Measurements from ENCODE around the gene CANX. TPM values are rescaled to one million over a fixed set of nuclear protein-coding genes. Genes with fewer than 3 reads are reported as not detected.
"Not testable (repeated sequence)": the region's sequence is repeated elsewhere in the genome, so short reads cannot be mapped to it uniquely, and the experiment has no call there.

CANX gene, protein sequence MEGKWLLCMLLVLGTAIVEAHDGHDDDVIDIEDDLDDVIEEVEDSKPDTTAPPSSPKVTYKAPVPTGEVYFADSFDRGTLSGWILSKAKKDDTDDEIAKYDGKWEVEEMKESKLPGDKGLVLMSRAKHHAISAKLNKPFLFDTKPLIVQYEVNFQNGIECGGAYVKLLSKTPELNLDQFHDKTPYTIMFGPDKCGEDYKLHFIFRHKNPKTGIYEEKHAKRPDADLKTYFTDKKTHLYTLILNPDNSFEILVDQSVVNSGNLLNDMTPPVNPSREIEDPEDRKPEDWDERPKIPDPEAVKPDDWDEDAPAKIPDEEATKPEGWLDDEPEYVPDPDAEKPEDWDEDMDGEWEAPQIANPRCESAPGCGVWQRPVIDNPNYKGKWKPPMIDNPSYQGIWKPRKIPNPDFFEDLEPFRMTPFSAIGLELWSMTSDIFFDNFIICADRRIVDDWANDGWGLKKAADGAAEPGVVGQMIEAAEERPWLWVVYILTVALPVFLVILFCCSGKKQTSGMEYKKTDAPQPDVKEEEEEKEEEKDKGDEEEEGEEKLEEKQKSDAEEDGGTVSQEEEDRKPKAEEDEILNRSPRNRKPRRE
- total RNA-seq (100 to 1,000 TPM; 228 to 683 (median 573) TPM), polyA plus RNA-seq (100 to 1,000 TPM; 176 to 688 TPM)
- long read RNA-seq, donor 1, full-length matches to known transcripts, result 234 of 562 reads
- long read RNA-seq, donor 1, partial matches to known transcripts, result 303 of 562 reads
- long read RNA-seq, donor 1, other reads (novel, unspliced or antisense), result 25 of 562 reads
- long read RNA-seq, donor 2, full-length matches to known transcripts, result 51 of 162 reads
- long read RNA-seq, donor 2, partial matches to known transcripts, result 97 of 162 reads
- long read RNA-seq, donor 2, other reads (novel, unspliced or antisense), result 14 of 162 reads
- long read RNA-seq, donor 3, full-length matches to known transcripts, result 1,123 of 1,293 reads
- long read RNA-seq, donor 3, partial matches to known transcripts, result 113 of 1,293 reads
- long read RNA-seq, donor 3, other reads (novel, unspliced or antisense), result 57 of 1,293 reads

DNA sequence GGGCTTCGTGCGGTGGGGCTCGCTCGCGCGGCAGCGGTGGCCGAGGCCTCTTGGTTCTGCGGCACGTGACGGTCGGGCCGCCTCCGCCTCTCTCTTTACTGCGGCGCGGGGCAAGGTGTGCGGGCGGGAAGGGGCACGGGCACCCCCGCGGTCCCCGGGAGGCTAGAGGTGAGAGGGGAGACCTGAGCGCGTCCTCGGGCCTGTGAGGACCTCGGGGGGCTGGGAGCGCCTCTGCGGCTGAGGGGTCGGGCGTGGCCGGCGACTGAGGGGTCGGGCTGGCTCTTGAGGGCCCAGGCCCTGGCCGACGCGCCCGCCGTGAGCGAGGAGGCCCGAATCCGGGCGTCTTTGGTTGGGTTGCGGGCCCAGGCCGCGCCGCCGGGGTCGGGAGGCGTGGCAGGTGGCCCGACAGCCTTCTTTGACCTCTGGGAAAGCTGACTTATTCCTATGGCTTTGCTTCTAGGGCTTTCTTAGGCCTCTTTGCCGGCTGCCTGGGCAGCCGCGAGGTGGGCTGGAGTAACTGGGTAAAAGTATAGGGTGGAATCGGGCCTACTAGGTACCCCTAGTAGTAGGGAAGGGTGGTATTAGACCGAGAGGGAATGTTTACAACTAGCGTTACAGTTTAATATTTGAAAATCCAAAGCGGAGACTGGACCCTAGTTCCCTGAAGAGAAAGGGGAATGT, at the start of gene CANX:
CANX (plus strand) TSS at position 33 of the 681 bp plus-strand sequence. CDS start 6,715 bp downstream, outside the sequence.
- 0% methylated on average over 31 to 58 of the region's 58 CpGs for WGBS, 3 donors
- Histone ChIP-seq H3K27ac (peak within 1 kb of the TSS; percentile 75 to 94), H3K27me3 (no peaks in the 10 kb centered on the region), H3K4me1 (ENCODE audit: insufficient read depth) (peaks cover 10% of the 10 kb centered on the region), H3K9me3 (no peaks in the 10 kb centered on the region), H3K4me3 (peak within 1 kb of the TSS; percentile 91), H3K36me3 (no peaks in the 10 kb centered on the region)
- intact Hi-C loops (cut with DNase I), result loop anchor here in 1 of 4 donors (2.0 kb wide), 1 partner anchor 34 kb away; the partner anchor contains the start of gene MAML1
- DNase-seq, result no peak
- TF ChIP-seq POLR2A (IDR thresholded peaks at IDR 0.05) (peak; percentile 75), EP300 (IDR thresholded peaks at IDR 0.05) (no peak)

- H3K9me3 ChIP-seq; H3K4me3 ChIP-seq; intact Hi-C loops (cut with DNase I); H3K27ac ChIP-seq; H3K4me1 ChIP-seq (ENCODE audit: insufficient read depth); H3K36me3 ChIP-seq; DNase-seq; H3K27me3 ChIP-seq: not testable (repeated sequence)
- WGBS, 3 donors, result 65 to 75% (median 75%) methylated on average over 10 of the region's 10 CpGs
Observed at GRCh38 chr5:179649166-179649703, 49.5 kb upstream of the CANX start.

DNA sequence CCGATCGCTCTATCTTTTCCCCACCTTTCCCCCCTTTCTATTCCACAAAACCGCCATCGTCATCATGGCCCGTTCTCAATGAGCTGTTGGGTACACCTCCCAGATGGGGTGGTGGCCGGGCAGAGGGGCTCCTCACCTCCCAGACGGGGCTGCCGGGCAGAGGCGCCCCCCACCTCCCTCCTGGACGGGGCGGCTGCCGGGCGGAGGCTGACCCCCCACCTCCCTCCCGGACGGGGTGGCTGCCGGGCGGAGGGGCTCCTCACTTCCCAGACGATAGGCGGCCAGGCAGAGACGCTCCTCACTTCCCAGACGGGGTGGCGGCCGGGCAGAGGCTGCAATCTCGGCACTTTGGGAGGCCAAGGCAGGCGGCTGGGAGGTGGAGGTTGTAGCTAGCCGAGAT, 48.5 kb upstream of the CANX start:
- DNase-seq; H3K4me1 ChIP-seq (ENCODE audit: insufficient read depth); intact Hi-C loops (cut with DNase I); H3K27me3 ChIP-seq; H3K4me3 ChIP-seq; H3K27ac ChIP-seq; H3K9me3 ChIP-seq; H3K36me3 ChIP-seq: not testable (repeated sequence)
- 92 to 95% (median 95%) methylated on average over 14 to 26 of the region's 26 CpGs for WGBS, 3 donors

GRCh38 chr5:179653135-179653534, 45.6 kb upstream of the CANX start:
- DNase-seq; H3K27me3 ChIP-seq; H3K27ac ChIP-seq; H3K4me1 ChIP-seq (ENCODE audit: insufficient read depth); H3K9me3 ChIP-seq; intact Hi-C loops (cut with DNase I); H3K36me3 ChIP-seq; H3K4me3 ChIP-seq: not testable (repeated sequence)
- 53 to 59% (median 53%) methylated on average over 2 of the region's 2 CpGs for WGBS, 3 donors

DNA sequence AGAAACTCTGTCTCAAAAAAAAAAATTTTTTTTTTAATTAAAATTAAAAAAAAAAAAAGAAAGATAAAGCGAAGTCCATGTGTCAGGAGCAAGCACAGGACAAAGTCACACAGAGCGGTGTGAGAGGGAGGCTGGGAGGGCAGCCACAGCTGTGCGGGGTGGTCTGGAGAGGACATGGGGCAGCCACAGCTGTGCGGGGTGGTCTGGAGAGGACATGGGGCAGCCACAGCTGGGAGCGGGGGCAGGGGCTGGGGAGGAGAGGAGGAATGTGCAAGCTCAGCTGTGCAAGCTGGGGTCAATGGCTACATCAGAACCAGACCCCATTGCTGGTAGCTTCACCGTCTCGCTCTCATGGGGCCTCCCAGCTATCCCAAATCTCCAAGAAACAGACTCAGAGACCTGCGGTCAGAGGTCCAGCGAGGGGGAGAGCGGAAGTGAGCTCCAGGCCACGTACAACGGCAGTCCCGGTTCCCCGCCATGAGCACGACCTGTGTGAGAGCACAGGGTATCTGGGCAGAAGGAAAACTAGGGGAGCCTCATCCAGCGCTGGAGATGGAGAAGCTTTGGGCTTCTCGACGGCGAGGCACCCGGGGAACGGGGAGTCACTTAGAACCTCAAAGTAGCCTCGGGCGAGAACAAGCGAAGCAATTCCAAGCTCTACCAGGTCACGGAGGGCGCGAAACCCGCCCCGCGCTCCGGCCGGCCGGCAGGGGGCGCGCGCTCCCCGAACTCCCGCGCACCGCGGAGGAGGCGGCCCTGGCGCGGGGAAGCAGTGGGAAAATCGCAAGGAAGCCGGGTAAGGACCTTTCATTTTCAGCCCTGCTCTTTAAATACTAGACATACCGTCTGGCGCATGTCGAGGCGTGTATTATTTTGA, 41.2 kb upstream of the CANX start:
- H3K9me3 ChIP-seq; intact Hi-C loops (cut with DNase I); H3K4me1 ChIP-seq (ENCODE audit: insufficient read depth); H3K36me3 ChIP-seq; H3K4me3 ChIP-seq; H3K27ac ChIP-seq; H3K27me3 ChIP-seq: not testable (repeated sequence)
- DNase-seq, result peak in 2 of 5 donors; percentile 28 to 65
- WGBS, 3 donors, result 24 to 90% (median 29%) methylated on average over 2 to 12 of the region's 50 CpGs

DNA sequence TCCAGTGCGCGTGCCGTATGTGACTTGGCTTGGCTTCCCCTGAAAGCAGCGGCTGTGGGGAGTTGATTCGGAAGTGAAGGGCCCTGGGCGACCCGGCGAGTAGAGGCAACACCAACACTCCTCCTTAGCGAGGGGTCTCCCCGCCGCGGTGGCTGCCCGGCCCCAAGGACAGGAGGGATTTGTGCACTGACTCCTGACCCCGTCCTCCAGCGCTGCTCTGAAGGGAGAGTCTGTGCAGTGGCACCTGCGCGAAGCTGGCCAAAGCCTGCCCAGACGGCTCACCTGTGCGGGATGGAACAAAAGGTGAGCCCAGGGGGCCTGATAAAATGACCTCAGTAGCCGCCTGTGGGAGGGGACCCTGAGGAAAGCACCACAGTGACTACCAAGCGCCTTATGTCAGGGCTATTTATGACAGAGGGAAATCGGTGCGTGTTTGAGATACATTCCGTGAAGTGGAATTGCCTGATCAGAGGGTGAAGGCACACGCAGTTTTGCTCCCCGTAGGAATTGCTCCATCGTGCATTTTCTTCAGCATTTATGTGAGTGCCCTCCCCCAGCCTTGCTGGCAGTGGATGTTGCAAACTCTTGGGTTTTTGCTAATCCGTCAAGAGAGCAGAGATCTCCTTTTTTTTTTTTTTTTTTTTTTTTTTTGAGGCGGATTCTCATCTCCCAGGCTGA, 40.4 kb upstream of the CANX start:
- H3K9me3 ChIP-seq; H3K4me1 ChIP-seq (ENCODE audit: insufficient read depth); H3K27ac ChIP-seq; H3K27me3 ChIP-seq; H3K36me3 ChIP-seq; intact Hi-C loops (cut with DNase I): not testable (repeated sequence)
- peak overlapping the region; percentile 44 for H3K4me3 ChIP-seq
- 2 to 5% (median 3%) methylated on average over 10 to 14 of the region's 29 CpGs for WGBS, 3 donors
- DNase-seq, result peak in 2 of 5 donors; percentile 20 to 38

DNA sequence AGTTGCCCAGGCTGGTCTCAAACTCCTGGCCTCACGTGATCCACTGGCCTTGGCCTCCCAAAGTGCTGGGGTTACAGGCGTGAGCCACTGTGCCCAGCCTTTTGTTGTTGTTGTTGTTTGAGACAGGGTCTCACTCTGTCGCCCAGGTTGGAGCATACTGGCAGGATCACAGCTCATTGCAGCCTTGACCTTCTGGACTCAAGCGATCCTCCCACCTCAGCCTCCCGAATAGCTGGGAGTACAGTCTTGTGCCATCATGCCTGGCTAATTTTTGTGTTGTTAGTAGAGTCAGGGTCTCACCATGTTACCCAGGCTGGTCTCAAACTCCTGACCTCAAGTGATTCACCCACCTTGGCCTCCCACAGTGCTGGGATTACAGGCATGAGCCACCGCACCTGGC, 37.1 kb upstream of the CANX start:
- H3K27me3 ChIP-seq; H3K27ac ChIP-seq; DNase-seq; H3K4me1 ChIP-seq (ENCODE audit: insufficient read depth); H3K9me3 ChIP-seq; H3K4me3 ChIP-seq; H3K36me3 ChIP-seq; intact Hi-C loops (cut with DNase I): not testable (repeated sequence)
- 72 to 79% (median 73%) methylated on average over 6 of the region's 6 CpGs for WGBS, 3 donors

Data from ovary (tissue), 10 donors.